ENCODE measurements around the gene EFCAB11. TPM values are rescaled to one million over a fixed set of nuclear protein-coding genes. Genes with fewer than 3 reads are reported as not detected.

The EFCAB11 gene
- total and polyA plus RNA-seq, 2 donors (not counting 3 experiments of a cell fraction or from before 2014, with no cell fraction given) = 2.8 to 6.3 TPM

DNA sequence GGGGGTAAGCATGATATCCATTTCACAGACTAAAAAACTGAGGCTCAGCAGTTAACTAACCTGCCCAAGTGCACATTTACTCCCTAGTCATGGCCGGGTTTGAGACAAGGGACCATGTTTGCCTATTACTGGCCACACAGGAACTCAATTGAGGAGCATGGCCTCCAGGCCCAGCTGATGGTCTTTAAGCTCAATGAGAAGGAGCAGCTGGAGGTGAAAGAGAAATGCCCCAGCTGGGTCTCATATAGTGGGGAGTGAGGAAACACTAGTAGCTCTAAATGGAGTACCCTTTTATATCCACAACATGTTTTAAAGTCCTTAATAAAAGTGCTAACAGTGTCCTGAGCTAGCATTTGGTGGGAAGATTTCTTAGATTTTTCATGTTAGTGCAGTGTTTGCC is 2.8 kb upstream of the EFCAB11 start:
- Histone ChIP-seq H3K4me3 (replicated peaks in 1 of 3; ENCODE audit: insufficient read depth in 1 of 3, low read depth in 1 of 3, low read length in 3 of 3) (no peak overlapping the region), H3K9me3 (replicated peaks; ENCODE audit: control insufficient read depth, insufficient read depth, low read length) (no peaks in the 10 kb centered on the region), H2AFZ (ENCODE audit: low read depth, low read length) (no peak overlapping the region), H4K20me1 (replicated peaks; ENCODE audit: control insufficient read depth, extremely low read depth, insufficient read depth, low read length) (no peaks in the 10 kb centered on the region), H3K27ac (ENCODE audit: insufficient read depth, low read depth, low read length) (no peak overlapping the region), H3K4me1 (ENCODE audit: control insufficient read depth, extremely low read depth, insufficient read depth, low read length) (peaks cover 38% of the 10 kb centered on the region), H3K79me2 (ENCODE audit: control insufficient read depth, insufficient read depth, low read length) (peaks cover 54% of the 10 kb centered on the region), H3K27me3 (ENCODE audit: control insufficient read depth in 2 of 2, insufficient read depth in 2 of 2, low read length in 2 of 2) (no peaks in the 10 kb centered on the region), H3K36me3 (ENCODE audit: control insufficient read depth in 2 of 2, extremely low read depth in 1 of 2, insufficient read depth in 2 of 2, low read length in 2 of 2) (peaks cover 0 to 4% of the 10 kb centered on the region in 2 experiments), H3K9me1 (replicated peaks; ENCODE audit: control insufficient read depth, extremely low read depth, insufficient read depth, low read length) (no peaks in the 10 kb centered on the region), H3K9ac (replicated peaks; ENCODE audit: extremely low read depth, insufficient read depth, low read length) (no peak overlapping the region), H3K4me2 (ENCODE audit: insufficient read depth, low read length) (peak overlapping the region; percentile 68)
- TF ChIP-seq POLR2A (IDR thresholded peaks at IDR 0.05; ENCODE audit: low read depth, low read length) = no peak
- TF ChIP-seq EZH2 (IDR thresholded peaks at IDR 0.05; ENCODE audit: borderline replicate concordance, low read depth, low read length, severe bottlenecking) = no peak
- TF ChIP-seq, protein P1, sequence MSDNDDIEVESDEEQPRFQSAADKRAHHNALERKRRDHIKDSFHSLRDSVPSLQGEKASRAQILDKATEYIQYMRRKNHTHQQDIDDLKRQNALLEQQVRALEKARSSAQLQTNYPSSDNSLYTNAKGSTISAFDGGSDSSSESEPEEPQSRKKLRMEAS (IDR thresholded peaks at IDR 0.05; ENCODE audit: insufficient read depth, insufficient read length) = no peak
- dilution Hi-C loops (cut with MboI; ENCODE audit: extremely low pct_ligation_motif_present, low sequenced_read_pairs) (no loop called here), intact Hi-C loops (cut with micrococcal nuclease) (loop anchor here (5.0 kb wide), 2 partner anchors 105 to 185 kb away; partner anchors contain the start of gene KCNK13)
- POLR2A ChIA-PET = no interaction called here
- DNase-seq (ENCODE audit: low read depth, low spot score) (no peak), FAIRE-seq (no peak)
- CTCF ChIA-PET = interaction anchor here (1.5 to 8.6 kb wide), 3 partner anchors 15 to 279 kb away, joined by 6 to 93 read pairs (median 90); no protein-coding TSS in a partner anchor
- no TSS peak for BruUV-seq (replicated peaks)

DNA sequence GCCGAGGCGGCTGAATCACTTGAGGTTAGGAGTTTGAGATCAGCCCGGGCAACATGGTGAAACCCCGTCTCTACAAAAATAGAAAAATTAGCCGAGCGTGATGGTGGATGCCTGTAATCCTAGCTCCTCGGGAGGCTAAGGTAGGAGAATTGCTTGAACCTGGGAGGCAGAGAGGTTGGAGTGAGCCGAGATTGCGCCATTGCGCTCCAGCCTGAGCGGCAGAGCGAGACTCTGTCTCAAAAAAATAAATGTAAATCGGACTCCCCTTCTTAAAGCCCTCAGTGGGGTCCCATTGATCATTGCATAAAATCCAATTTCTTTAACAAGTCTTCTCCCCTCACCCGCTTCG is 2.1 kb upstream of the EFCAB11 start:
- Histone ChIP-seq H2AFZ (ENCODE audit: low read depth, low read length) (no peak overlapping the region), H3K4me3 (replicated peaks in 1 of 3; ENCODE audit: insufficient read depth in 1 of 3, low read depth in 1 of 3, low read length in 3 of 3) (peak overlapping the region; percentile 16 to 67 (median 62)), H3K9me1 (replicated peaks; ENCODE audit: control insufficient read depth, extremely low read depth, insufficient read depth, low read length) (no peaks in the 10 kb centered on the region), H3K27me3 (ENCODE audit: control insufficient read depth in 2 of 2, insufficient read depth in 2 of 2, low read length in 2 of 2) (no peaks in the 10 kb centered on the region), H3K27ac (ENCODE audit: insufficient read depth, low read depth, low read length) (peak overlapping the region; percentile 86), H3K36me3 (ENCODE audit: control insufficient read depth in 2 of 2, extremely low read depth in 1 of 2, insufficient read depth in 2 of 2, low read length in 2 of 2) (peaks cover 0 to 4% of the 10 kb centered on the region in 2 experiments), H3K4me2 (ENCODE audit: insufficient read depth, low read length) (peak overlapping the region; percentile 68), H3K9ac (replicated peaks; ENCODE audit: extremely low read depth, insufficient read depth, low read length) (peak overlapping the region; percentile 92), H4K20me1 (replicated peaks; ENCODE audit: control insufficient read depth, extremely low read depth, insufficient read depth, low read length) (no peaks in the 10 kb centered on the region), H3K4me1 (ENCODE audit: control insufficient read depth, extremely low read depth, insufficient read depth, low read length) (peaks cover 38% of the 10 kb centered on the region), H3K9me3 (replicated peaks; ENCODE audit: control insufficient read depth, insufficient read depth, low read length) (no peaks in the 10 kb centered on the region), H3K79me2 (ENCODE audit: control insufficient read depth, insufficient read depth, low read length) (peaks cover 47% of the 10 kb centered on the region)
- POLR2A ChIA-PET = interaction anchor here (1.0 kb wide), 1 partner anchor 17 kb away, joined by 4 read pairs; no protein-coding TSS in a partner anchor
- TF ChIP-seq EZH2 (IDR thresholded peaks at IDR 0.05; ENCODE audit: borderline replicate concordance, low read depth, low read length, severe bottlenecking) = no peak
- TF ChIP-seq, protein P2, sequence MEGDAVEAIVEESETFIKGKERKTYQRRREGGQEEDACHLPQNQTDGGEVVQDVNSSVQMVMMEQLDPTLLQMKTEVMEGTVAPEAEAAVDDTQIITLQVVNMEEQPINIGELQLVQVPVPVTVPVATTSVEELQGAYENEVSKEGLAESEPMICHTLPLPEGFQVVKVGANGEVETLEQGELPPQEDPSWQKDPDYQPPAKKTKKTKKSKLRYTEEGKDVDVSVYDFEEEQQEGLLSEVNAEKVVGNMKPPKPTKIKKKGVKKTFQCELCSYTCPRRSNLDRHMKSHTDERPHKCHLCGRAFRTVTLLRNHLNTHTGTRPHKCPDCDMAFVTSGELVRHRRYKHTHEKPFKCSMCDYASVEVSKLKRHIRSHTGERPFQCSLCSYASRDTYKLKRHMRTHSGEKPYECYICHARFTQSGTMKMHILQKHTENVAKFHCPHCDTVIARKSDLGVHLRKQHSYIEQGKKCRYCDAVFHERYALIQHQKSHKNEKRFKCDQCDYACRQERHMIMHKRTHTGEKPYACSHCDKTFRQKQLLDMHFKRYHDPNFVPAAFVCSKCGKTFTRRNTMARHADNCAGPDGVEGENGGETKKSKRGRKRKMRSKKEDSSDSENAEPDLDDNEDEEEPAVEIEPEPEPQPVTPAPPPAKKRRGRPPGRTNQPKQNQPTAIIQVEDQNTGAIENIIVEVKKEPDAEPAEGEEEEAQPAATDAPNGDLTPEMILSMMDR (IDR thresholded peaks at IDR 0.05; ENCODE audit: extremely low read depth in 1 of 2, insufficient read depth in 1 of 2, low read depth in 1 of 2, low read length in 2 of 2) = no peak
- intact Hi-C loops (cut with micrococcal nuclease) (loop anchor here (5.0 kb wide), 2 partner anchors 106 to 186 kb away; partner anchors contain the start of gene KCNK13), dilution Hi-C loops (cut with MboI; ENCODE audit: extremely low pct_ligation_motif_present, low sequenced_read_pairs) (no loop called here)
- DNase-seq (ENCODE audit: low read depth, low spot score) (no peak), FAIRE-seq (no peak)
- TSS peak; percentile 43 for BruUV-seq (replicated peaks)
- CTCF ChIA-PET = interaction anchor here (1.1 to 6.4 kb wide), 6 partner anchors 17 to 930 kb away, joined by 3 to 93 read pairs (median 10); no protein-coding TSS in a partner anchor

Data from endothelial cell of umbilical vein (primary cell).